ENCODE measurements around the gene ADAM10.

ADAM10 gene

DNA sequence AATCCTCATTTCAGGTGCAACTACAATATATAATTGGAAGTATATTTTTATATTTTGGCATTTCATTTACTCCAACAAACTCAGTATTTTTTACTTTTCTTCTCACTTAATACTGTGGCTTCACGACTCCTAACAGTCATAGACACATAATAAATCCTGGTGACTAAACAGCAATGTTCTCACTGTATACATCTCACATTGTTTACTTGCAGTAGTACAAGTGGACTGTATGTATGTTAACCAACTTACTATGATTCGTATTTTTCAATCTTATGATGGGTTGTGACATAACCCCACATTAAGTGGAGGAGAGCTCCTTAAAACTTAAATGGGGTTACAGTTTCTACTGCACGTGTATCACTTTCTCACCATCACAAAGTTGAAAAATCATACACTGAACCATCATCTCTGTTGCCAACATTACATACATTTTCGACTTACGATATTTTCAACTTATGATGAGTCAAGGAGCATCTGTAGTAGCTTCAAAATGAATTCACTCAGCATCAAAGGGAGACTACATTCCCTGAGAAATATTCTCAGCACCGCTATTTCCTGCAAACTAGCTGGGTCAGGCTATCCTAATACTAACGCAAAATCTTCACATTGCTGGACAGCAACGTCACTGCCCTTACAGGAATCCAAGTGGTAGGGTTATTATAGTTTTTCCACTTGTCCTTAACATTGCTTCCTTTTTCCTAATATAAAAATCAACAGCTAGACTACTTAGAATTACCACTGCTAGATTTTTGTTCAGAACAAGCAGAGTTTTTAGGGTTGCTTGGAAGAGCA lies 7.3 kb downstream of the ADAM10 start:
- no peaks in the 10 kb centered on the region for H3K9me3 ChIP-seq (ENCODE audit: low read length)
- H3K9ac ChIP-seq (ENCODE audit: low read length) = no peak overlapping the region
- H3K4me2 ChIP-seq (ENCODE audit: low read length) = no peak overlapping the region

GRCh38 chr15:58741032-58741431 lies 8.5 kb downstream of the ADAM10 start:
- no peak overlapping the region for H3K4me2 ChIP-seq (ENCODE audit: low read length)
- no peak overlapping the region for H3K4me3 ChIP-seq (ENCODE audit: low read depth, low read length, poor library complexity, severe bottlenecking)
- peaks cover 99% of the 10 kb centered on the region for H3K79me2 ChIP-seq (ENCODE audit: insufficient read depth, low read length)
- 0 out of 2 replicates have a peak, but pooled peaks cover 3% of the 10 kb centered on the region for H4K20me1 ChIP-seq (ENCODE audit: insufficient read depth, low read length)
- TF ChIP-seq EZH2 (IDR thresholded peaks at IDR 0.05; ENCODE audit: borderline replicate concordance, low read length) (no peak), CTCF (IDR thresholded peaks at IDR 0.05; ENCODE audit: low read length) (no peak)
- H3K27ac ChIP-seq (ENCODE audit: low read depth, low read length, poor library complexity, severe bottlenecking) = no peak overlapping the region
- peaks cover 54% of the 10 kb centered on the region for H3K4me1 ChIP-seq (ENCODE audit: insufficient read depth, low read length, severe bottlenecking)
- H3K36me3 ChIP-seq (ENCODE audit: insufficient read depth, low read length) = peaks cover 13% of the 10 kb centered on the region
- no peaks in the 10 kb centered on the region for H3F3A ChIP-seq (ENCODE audit: insufficient read depth, low read length)
- H3K9me2 ChIP-seq (ENCODE audit: low read depth, low read length) = no peaks in the 10 kb centered on the region
- no peaks in the 10 kb centered on the region for H3K9me3 ChIP-seq (ENCODE audit: low read length)
- no peak overlapping the region for H3K9ac ChIP-seq (ENCODE audit: low read length)
- no peaks in the 10 kb centered on the region for H3K27me3 ChIP-seq (ENCODE audit: insufficient read depth, low read length)
- H2AFZ ChIP-seq (ENCODE audit: low read length) = no peak overlapping the region

More for the DNA sequence above, 7.3 kb downstream of the ADAM10 start:
- no peak overlapping the region for H3K4me3 ChIP-seq (ENCODE audit: low read depth, low read length, poor library complexity, severe bottlenecking)
- H3K79me2 ChIP-seq (ENCODE audit: insufficient read depth, low read length) = peaks cover 99% of the 10 kb centered on the region
- no peak overlapping the region for H3K27ac ChIP-seq (ENCODE audit: low read depth, low read length, poor library complexity, severe bottlenecking)
- H4K20me1 ChIP-seq (ENCODE audit: insufficient read depth, low read length) = 0 out of 2 replicates have a peak, but pooled peaks cover 3% of the 10 kb centered on the region
- TF ChIP-seq EZH2 (IDR thresholded peaks at IDR 0.05; ENCODE audit: borderline replicate concordance, low read length) (no peak), CTCF (IDR thresholded peaks at IDR 0.05; ENCODE audit: low read length) (no peak)
- H3F3A ChIP-seq (ENCODE audit: insufficient read depth, low read length) = no peaks in the 10 kb centered on the region
- no peaks in the 10 kb centered on the region for H3K9me2 ChIP-seq (ENCODE audit: low read depth, low read length)
- no peak overlapping the region for H2AFZ ChIP-seq (ENCODE audit: low read length)
- peaks cover 13% of the 10 kb centered on the region for H3K36me3 ChIP-seq (ENCODE audit: insufficient read depth, low read length)
- peaks cover 62% of the 10 kb centered on the region for H3K4me1 ChIP-seq (ENCODE audit: insufficient read depth, low read length, severe bottlenecking)
- no peaks in the 10 kb centered on the region for H3K27me3 ChIP-seq (ENCODE audit: insufficient read depth, low read length)

- no peak overlapping the region for H3K4me3 ChIP-seq (ENCODE audit: low read depth, low read length, poor library complexity, severe bottlenecking)
- H3K9me2 ChIP-seq (ENCODE audit: low read depth, low read length) = no peaks in the 10 kb centered on the region
- H3K9ac ChIP-seq (ENCODE audit: low read length) = no peak overlapping the region
- H3K27me3 ChIP-seq (ENCODE audit: insufficient read depth, low read length) = no peaks in the 10 kb centered on the region
- no peak overlapping the region for H3K4me2 ChIP-seq (ENCODE audit: low read length)
- no peaks in the 10 kb centered on the region for H3K9me3 ChIP-seq (ENCODE audit: low read length)
- no peak for TF ChIP-seq EZH2 (IDR thresholded peaks at IDR 0.05; ENCODE audit: borderline replicate concordance, low read length)
- TF ChIP-seq CTCF (IDR thresholded peaks at IDR 0.05; ENCODE audit: low read length) = no peak
- H3K79me2 ChIP-seq (ENCODE audit: insufficient read depth, low read length) = peaks cover 99% of the 10 kb centered on the region
- H4K20me1 ChIP-seq (ENCODE audit: insufficient read depth, low read length) = 0 out of 2 replicates have a peak, but pooled peaks cover 3% of the 10 kb centered on the region
- H3K36me3 ChIP-seq (ENCODE audit: insufficient read depth, low read length) = peaks cover 9% of the 10 kb centered on the region
- no peak overlapping the region for H3K27ac ChIP-seq (ENCODE audit: low read depth, low read length, poor library complexity, severe bottlenecking)
- no peaks in the 10 kb centered on the region for H3F3A ChIP-seq (ENCODE audit: insufficient read depth, low read length)
- H2AFZ ChIP-seq (ENCODE audit: low read length) = no peak overlapping the region
- peaks cover 49% of the 10 kb centered on the region for H3K4me1 ChIP-seq (ENCODE audit: insufficient read depth, low read length, severe bottlenecking)
These were observed 9.1 kb downstream of the ADAM10 start for GRCh38 chr15:58740436-58740835.

Measured in OCI-LY1 (cell line).